GM18517 (cell line): ENCODE measurements around the gene MAGEF1.

Experiments
- ATAC-seq: cut with Tn5 transposase; IDR thresholded peaks from one replicate; pipeline ENCODE4 v1.9.1; 2021; ENCODE audit warnings: mild to moderate bottlenecking, moderate library complexity; ENCODE audit not compliant: unreplicated experiment

Gene MAGEF1

GRCh38 chr3:184725176-184725719 is 13.4 kb upstream of the MAGEF1 start:
- ATAC-seq: no peak

GRCh38 chr3:184724699-184725098 is 12.8 kb upstream of the MAGEF1 start:
- no peak for ATAC-seq

GRCh38 chr3:184719709-184720108 is 7.8 kb upstream of the MAGEF1 start:
- ATAC-seq: no peak

- no peak for ATAC-seq
These were observed 6.6 kb upstream of the MAGEF1 start for GRCh38 chr3:184718431-184718830.

DNA sequence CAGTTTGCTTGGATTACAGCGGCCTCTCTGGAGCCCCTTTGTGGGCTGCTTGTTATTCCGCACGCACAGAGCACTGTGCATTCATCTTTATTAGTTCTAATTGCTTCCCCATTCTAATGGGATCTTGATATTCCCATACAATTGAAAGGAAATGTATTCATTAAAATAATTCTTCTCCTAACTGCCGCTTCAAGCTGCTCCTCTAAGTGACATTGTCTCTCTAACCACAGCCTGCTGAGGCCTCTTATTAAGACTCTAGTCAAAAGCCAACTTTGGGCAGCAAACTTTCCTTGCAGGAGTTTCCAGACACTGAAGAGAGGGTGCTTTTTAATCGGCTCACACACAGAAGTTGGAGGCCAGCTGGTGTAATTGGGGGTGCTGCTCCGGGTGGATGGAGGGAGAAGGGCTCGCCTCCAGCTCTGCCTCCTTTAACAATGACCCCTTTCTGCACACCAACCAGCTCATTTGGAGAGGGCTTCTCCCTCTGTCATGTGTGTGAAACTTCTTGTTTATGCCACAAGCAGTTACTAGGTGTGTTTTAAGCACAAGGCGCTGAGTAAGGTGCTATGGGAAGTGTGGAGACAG is 5.6 kb upstream of the MAGEF1 start:
- ATAC-seq: no peak

- no peak for ATAC-seq
These were observed 4.9 kb upstream of the MAGEF1 start for GRCh38 chr3:184716622-184717398.

DNA sequence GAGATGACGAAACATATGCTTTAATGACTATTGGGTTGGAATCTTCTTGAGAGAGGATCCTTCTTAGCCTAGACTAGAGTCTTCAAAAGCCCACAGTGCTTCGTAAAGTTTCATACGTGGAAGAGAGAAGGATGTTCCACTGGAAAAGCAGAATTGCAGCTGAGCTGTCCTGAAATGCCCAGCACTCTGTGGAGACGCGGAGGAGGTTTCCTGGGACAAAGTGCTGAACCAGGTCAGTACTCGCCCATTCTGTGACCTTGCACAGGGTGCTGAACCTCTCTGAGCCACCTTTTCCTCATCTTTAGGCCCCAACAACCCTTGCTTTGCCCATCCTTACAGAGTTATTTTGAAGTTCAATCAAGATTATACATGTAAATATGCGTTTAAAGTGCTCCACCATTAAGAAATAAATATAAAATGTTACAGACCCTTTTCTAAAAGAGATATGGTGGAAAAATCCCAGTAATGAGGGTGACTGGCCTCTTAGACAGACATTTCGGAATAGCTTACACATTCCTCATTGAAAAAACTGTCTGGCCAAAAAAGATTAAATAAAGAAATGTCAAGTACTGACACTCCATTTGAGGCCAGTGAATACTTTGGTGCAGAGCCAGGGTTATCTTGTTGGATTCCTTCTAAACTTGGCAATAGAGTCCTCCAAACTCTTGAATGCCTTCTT is 4.2 kb upstream of the MAGEF1 start:
- no peak for ATAC-seq

GRCh38 chr3:184713521-184713920 is 1.7 kb upstream of the MAGEF1 start:
- ATAC-seq: no peak

GRCh38 chr3:184713040-184713355 is 1.1 kb upstream of the MAGEF1 start:
- no peak for ATAC-seq

- peak; percentile 28 for ATAC-seq
These were observed 580 bp upstream of the MAGEF1 start for GRCh38 chr3:184712248-184713039.

DNA sequence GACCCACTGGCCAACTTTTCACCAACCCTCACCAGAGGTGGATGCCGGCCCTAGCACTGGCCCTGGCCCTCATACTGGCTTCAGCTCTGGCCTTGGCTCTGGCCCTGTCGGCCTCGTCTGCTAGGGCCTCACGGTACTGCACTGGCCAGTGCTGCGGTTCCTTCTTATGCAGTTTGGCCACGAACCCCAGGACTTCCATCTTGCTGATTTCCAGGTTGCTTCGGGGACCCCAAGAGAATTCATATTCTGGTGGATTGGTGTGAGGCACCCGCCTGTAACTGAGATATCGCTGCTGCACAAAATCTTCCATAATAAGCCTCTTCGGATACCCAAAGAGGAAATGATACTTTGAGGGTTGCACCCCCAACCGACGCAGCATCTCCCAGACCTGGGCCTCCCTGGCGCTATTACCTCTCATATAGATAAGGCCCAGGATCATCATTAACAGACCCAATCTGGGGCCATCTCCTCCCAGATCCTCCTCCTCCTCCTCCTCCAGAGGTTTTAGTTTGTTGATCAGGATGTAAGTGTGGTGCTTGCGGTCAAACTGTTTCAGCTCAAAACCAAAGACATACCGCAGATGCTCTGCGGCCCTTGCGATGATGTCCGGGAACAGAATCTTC is 883 bp downstream of the MAGEF1 start:
- peak; percentile 50 for ATAC-seq

DNA sequence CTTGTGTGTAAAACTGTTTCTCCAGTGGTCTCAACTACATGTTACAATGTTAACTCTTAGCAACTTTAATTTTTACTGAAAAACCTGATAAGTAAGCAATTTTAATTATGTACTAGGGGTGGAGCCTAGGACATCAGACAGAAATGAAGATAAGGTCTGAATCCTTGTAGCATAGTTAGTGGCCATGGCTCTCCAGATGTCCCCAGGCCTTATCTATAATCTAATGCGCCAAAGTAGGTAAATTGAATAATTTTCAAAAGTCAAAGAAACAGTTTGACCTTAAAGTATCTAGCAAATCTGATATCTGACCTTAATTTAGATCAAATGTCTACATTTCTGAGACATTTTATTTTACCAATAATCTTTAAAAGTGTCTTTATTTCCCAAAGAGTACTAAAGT is 8.2 kb downstream of the MAGEF1 start:
- ATAC-seq: no peak

DNA sequence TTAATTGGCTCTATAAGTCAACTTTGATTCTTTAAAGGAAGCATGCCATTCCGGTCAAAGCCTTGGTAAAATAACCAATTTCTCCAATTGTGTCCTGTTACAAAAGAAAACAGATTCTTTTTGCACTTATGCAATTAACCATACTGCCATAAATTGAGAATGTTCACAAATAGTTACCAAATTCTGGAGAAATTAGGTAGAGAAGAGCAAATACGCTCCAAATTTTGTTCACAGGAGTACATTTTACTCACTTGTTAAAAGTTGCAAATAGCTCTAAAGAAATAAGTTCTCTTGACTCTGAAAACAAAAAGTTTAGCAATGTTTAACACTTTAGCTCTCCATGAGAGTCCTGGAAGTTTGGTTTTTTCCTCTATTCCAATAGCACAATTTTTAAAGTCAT is 11.1 kb downstream of the MAGEF1 start:
- ATAC-seq: no peak

DNA sequence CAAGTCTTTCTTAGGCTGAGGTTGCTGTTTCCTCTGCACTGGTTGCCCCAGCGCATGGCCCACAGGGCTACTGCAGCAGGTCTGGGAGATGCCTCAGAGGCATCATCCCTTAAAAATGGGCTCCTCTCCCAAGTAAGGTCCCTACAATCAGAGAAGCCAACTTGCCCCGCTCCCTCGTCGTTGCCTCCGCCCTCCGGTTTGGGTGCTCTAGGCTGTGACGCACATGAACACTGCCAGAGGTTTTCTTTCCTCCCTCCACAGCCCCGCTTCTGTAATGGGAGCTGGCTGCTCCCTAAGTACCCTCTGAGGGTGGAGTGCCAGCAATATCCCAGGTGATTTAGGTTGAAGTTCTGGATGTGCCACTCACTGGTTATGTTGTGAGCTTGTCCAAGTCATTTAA is 14.0 kb downstream of the MAGEF1 start:
- ATAC-seq: no peak

DNA sequence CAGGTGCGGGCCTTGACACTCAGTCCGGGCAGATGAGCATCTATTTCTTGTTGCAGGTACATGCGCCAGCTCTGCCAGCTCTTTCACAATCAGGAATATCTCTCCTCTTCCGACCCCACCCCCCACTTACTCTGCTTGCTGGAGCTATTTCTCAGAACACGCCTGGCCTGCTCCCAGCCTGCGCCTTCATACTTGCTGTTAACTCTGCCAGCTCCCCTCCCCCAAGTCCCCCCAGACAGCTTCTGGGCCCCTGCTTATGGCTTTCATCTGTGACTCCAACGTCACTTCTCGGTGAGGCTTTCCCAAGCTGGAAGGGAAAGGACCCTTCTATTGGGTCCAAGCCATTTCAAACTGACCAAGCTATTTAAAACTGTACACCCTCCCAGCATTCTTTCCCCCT is 15.2 kb downstream of the MAGEF1 start:
- no peak for ATAC-seq

GRCh38 chr3:184694716-184695115 is 17.1 kb downstream of the MAGEF1 start:
- no peak for ATAC-seq

- ATAC-seq: no peak
These were observed 17.7 kb downstream of the MAGEF1 start for GRCh38 chr3:184694133-184694665.

DNA sequence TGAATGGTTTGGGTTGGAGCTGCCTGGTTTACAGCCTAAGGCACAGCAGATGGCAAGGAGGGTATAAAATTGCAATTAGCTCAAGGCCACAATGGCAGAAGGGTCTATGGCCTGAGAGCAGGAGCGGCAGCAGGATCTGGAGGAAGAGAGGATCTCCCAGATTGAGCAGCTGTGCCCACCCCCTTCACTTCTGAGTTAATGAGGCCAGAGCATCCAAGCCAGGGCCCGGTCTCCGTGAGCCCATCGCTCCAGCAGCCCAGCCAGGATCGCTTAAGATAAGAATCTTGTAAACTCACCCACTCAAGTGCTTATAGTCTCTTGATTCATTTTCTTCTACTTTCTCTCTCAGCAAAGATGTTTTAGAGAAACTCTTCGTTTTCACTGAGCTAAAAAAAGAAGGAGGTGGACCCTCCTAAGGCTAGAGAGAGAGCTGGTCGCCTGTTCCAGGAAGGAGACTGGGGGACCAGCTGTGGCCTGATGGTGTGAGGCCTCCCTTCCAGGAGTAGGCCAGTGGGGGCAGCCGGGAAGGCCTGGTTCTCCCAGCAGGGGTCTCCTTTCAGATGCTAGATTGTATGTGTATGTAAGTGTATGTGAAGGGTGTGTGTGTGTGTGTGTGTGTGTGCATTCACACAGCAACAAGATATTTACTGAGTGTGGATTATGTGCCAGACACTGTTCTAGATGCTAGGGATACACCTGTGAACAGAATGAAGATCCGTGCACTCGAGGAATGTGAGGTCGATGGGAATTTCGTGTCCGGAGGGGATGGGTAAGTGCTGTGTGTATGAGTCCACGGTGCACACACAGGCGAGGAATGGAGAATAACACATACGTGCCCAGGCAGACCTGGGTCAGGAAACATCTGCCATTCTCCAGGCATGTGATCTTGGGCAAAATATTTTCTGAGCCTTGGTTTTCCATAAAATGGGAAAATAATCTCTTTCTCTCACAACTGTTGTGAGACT is 18.6 kb downstream of the MAGEF1 start:
- no peak for ATAC-seq
